ENCODE results near the gene ATP6V1B1. TPM values are rescaled to one million over a fixed set of nuclear protein-coding genes. Genes with fewer than 3 reads are reported as not detected.

The ATP6V1B1 gene
- total RNA-seq, 2 donors from 2014 or later = 0.85 to 0.89 TPM

- DNase-seq = no peak
- no peak for ATAC-seq
- intact Hi-C loops (cut with DNase I) = no loop called here
Observed at GRCh38 chr2:70959851-70960832, 24.4 kb downstream of the ATP6V1B1 start.

GRCh38 chr2:70960833-70961647, 25.3 kb downstream of the ATP6V1B1 start:
- no peak for DNase-seq
- ATAC-seq = peak in 1 of 2 donors; percentile 36
- intact Hi-C loops (cut with DNase I) = no loop called here

- no peak for ATAC-seq
- DNase-seq = no peak
- intact Hi-C loops (cut with DNase I) = no loop called here
Observed at GRCh38 chr2:70961648-70961994, 25.9 kb downstream of the ATP6V1B1 start.

GRCh38 chr2:70962211-70962884, 26.6 kb downstream of the ATP6V1B1 start:
- DNase-seq = no peak
- no peak for ATAC-seq
- intact Hi-C loops (cut with DNase I) = no loop called here

GRCh38 chr2:70962885-70963878, 27.5 kb downstream of the ATP6V1B1 start:
- ATAC-seq (no peak), DNase-seq (no peak)
- intact Hi-C loops (cut with DNase I) = no loop called here

GRCh38 chr2:70964133-70964532, 28.4 kb downstream of the ATP6V1B1 start:
- DNase-seq (no peak), ATAC-seq (no peak)
- intact Hi-C loops (cut with DNase I) = no loop called here

- peak; percentile 82 for DNase-seq
- ATAC-seq = peak; percentile 85
- intact Hi-C loops (cut with DNase I) = no loop called here
Observed at GRCh38 chr2:70964596-70965386, 29.1 kb downstream of the ATP6V1B1 start.

- no peak for DNase-seq
- intact Hi-C loops (cut with DNase I) = no loop called here
- no peak for ATAC-seq
Observed at GRCh38 chr2:70965506-70965905, 29.8 kb downstream of the ATP6V1B1 start.

GRCh38 chr2:70966681-70967080, 31.0 kb downstream of the ATP6V1B1 start:
- DNase-seq (no peak), ATAC-seq (no peak)
- intact Hi-C loops (cut with DNase I) = no loop called here

GRCh38 chr2:70967189-70967588, 31.5 kb downstream of the ATP6V1B1 start:
- DNase-seq = no peak
- intact Hi-C loops (cut with DNase I) = no loop called here
- ATAC-seq = no peak

GRCh38 chr2:70974592-70974991, 38.9 kb downstream of the ATP6V1B1 start:
- intact Hi-C loops (cut with DNase I) = no loop called here
- ATAC-seq (no peak), DNase-seq (no peak)

- ATAC-seq (no peak), DNase-seq (no peak)
- intact Hi-C loops (cut with DNase I) = no loop called here
Observed at GRCh38 chr2:70975237-70975636, 39.5 kb downstream of the ATP6V1B1 start.

- DNase-seq = peak; percentile 48
- peak; percentile 5 to 20 for ATAC-seq
- intact Hi-C loops (cut with DNase I) = no loop called here
Observed at GRCh38 chr2:70977605-70978205, 42.0 kb downstream of the ATP6V1B1 start.

- intact Hi-C loops (cut with DNase I) = no loop called here
- DNase-seq = peak; percentile 56
- ATAC-seq = peak; percentile 74 to 79
Observed at GRCh38 chr2:70978341-70979179, 42.9 kb downstream of the ATP6V1B1 start, which contains the start of gene ANKRD53. TSS of gene ANKRD53 (plus strand) at chr2:70978630. CDS start at chr2:70978646, 16 bp downstream.

- intact Hi-C loops (cut with DNase I) = no loop called here
- no peak for DNase-seq
- no peak for ATAC-seq
Observed at GRCh38 chr2:70979180-70979488, 43.4 kb downstream of the ATP6V1B1 start.

GRCh38 chr2:70979626-70980025, 43.9 kb downstream of the ATP6V1B1 start:
- DNase-seq (no peak), ATAC-seq (no peak)
- intact Hi-C loops (cut with DNase I) = no loop called here
